Activated naive CD8-positive, alpha-beta T cell treated with anti-CD3 and anti-CD28 coated beads, Interleukin-2, amount 10 ng/mL, durations not matched to agents 7 days and 5 days (primary cell): ENCODE results near the gene CYTH4. TPM values are rescaled to one million over a fixed set of nuclear protein-coding genes. Genes with fewer than 3 reads are reported as not detected.
"Not testable (repeated sequence)": the region's sequence is repeated elsewhere in the genome, so short reads cannot be mapped to it uniquely, and the experiment has no call there.

Experiments used
- ATAC-seq: fragments of 150-1000 bp; cut with Tn5 transposase; one replicate; pipeline ENCODE4 v1.10.0; 2021; ENCODE audit warnings: low read depth, moderate library complexity
- POLR2A ChIA-PET: fragments of 350-600 bp; sonication (Branson Sonifier 250); formaldehyde crosslinking; loops from one replicate; lab custom pipeline; 2021; ENCODE audit warnings: antibody characterized with exemption; lab: Charles Lee
- DNase-seq: peaks from one replicate; pipeline ENCODE4 v3.0.0; 2021
- H3K27ac Mint-ChIP-seq: one replicate; pipeline ENCODE4 v1.8.0; 2022; ENCODE audit warnings: mild to moderate bottlenecking, mixed read lengths
- H3K27me3 Mint-ChIP-seq: one replicate; pipeline ENCODE4 v1.8.0; 2022; ENCODE audit warnings: mild to moderate bottlenecking, moderate library complexity, mixed read lengths
- H3K36me3 Mint-ChIP-seq: one replicate; pipeline ENCODE4 v1.8.0; 2021; ENCODE audit warnings: mild to moderate bottlenecking, mixed read lengths
- H3K4me1 Mint-ChIP-seq: one replicate; pipeline ENCODE4 v1.8.0; 2021; ENCODE audit warnings: mixed read lengths
- H3K4me3 Mint-ChIP-seq: one replicate; pipeline ENCODE4 v1.8.0; 2022; ENCODE audit warnings: mild to moderate bottlenecking, moderate library complexity, mixed read lengths
- H3K9me3 Mint-ChIP-seq: one replicate; pipeline ENCODE4 v1.8.0; 2021; ENCODE audit warnings: mixed read lengths
- total RNA-seq, 2 experiments: library from RNA; stranded (reverse); gene quantifications; one replicate each; pipeline ENCODE4 v1.2.3, GENCODE V29; 2021

The CYTH4 gene, protein sequence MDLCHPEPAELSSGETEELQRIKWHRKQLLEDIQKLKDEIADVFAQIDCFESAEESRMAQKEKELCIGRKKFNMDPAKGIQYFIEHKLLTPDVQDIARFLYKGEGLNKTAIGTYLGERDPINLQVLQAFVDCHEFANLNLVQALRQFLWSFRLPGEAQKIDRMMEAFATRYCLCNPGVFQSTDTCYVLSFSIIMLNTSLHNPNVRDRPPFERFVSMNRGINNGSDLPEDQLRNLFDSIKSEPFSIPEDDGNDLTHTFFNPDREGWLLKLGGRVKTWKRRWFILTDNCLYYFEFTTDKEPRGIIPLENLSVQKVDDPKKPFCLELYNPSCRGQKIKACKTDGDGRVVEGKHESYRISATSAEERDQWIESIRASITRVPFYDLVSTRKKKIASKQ
- 100 to 1,000 TPM; 149 to 157 TPM for total RNA-seq

DNA sequence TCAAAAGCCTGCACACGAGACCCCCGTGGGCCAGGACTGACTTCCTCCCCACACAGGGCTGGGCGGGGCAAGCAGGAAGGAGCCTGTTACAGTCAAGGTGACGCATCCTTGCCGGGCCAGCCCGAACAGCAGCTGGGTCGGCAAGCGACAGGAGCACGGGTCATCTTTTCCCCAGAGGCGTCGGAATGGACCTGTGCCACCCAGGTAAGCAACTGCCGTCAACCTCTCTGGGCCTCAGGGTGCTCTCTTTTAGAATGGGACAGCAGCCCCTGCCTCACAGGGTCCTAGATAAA is at the start of gene CYTH4:
TSS of gene CYTH4 (plus strand) at position 124 of the 293 bp plus-strand sequence. CDS start at position 186, 62 bp downstream.
- peaks cover 50% of the 10 kb centered on the region for H3K4me1 Mint-ChIP-seq
- DNase-seq (peak; percentile 79), ATAC-seq (peak; percentile 87)
- peak within 1 kb of the TSS; percentile 89 for H3K4me3 Mint-ChIP-seq
- POLR2A ChIA-PET, result interaction anchor here (1.1 to 4.7 kb wide), 7 partner anchors 18 to 54 kb away, joined by 3 to 51 read pairs (median 4); partner anchors contain the start of gene RAC2
- H3K27ac Mint-ChIP-seq, result peak within 1 kb of the TSS; percentile 99
- H3K27me3 Mint-ChIP-seq, result no peaks in the 10 kb centered on the region
- H3K36me3 Mint-ChIP-seq, result peaks cover 28% of the 10 kb centered on the region
- H3K9me3 Mint-ChIP-seq, result no peaks in the 10 kb centered on the region

DNA sequence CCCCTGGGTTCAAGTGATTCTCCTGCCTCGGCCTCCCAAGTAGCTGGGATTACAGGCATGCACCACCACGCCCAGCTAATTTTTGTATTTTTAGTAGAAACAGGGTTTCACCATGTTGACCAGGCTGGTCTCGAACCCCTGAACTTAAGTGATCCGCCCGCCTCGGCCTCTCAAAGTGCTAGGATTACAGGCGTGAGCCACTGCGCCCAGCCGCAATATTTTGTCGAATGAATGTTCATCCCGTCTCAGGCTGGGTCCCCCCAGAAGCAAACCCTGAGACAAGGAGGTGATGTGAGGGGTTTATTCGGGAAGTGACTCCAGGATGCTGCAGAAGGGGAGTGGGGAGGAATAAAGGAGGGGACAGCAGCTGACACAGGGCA is 48.9 kb upstream of the CYTH4 start:
- peak overlapping the region; percentile 100 for H3K27ac Mint-ChIP-seq
- POLR2A ChIA-PET, result interaction anchor here (2.5 to 7.6 kb wide), 2 partner anchors 8 to 11 kb away, joined by 11 to 424 read pairs; partner anchors contain the start of gene RAC2

DNA sequence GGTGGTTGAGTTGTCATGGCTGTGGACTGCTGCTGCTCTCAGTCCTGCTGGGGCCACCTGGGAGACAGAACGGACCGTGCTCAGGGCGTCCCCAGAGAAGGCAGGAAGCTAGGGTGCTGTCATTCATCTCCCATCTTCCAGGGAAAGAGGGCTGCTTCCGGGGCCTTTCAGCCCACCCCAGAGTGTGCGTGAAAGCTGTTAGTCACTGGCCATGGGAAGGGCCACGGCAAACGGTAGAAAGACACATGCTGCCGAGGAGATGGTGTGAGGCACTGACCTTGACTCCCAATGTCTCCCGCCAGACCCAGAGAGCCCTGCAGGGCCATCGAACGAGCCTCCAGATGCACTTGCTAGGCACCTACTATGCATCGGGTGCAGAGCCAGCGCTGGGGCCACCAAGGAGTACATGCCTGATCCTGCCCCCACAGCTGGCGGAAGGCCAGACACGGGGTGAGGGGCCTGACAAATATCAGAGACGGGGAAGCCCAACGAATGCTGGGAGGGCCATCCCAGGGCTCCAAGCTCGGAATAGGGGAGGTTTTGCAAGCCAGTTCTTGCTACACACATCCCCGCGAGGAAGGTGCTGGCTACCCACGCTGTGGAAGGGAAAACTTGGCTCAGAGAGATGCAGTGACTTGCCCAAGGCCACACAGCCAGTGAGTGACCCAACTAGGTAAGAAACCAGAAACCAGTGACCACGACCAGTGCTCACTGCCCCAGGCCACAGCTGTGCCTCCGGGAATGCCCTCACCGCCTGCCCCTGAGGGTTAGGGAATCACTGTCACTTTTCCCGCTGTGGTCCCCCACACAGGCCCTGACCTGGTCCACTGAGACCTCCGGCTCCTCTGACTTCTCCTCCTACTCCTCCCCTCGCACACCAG is 48.3 kb upstream of the CYTH4 start:
- Mint-ChIP-seq H3K27ac (peak overlapping the region; percentile 100), H3K4me1 (peaks cover 93% of the 10 kb centered on the region), H3K36me3 (peaks cover 72% of the 10 kb centered on the region), H3K4me3 (peak overlapping the region; percentile 100), H3K9me3 (no peaks in the 10 kb centered on the region), H3K27me3 (no peaks in the 10 kb centered on the region)
- DNase-seq, result peak; percentile 49
- POLR2A ChIA-PET, result interaction anchor here (2.5 to 7.6 kb wide), 2 partner anchors 8 to 11 kb away, joined by 11 to 424 read pairs; partner anchors contain the start of gene RAC2
- ATAC-seq, result no peak

More for the DNA sequence above, 48.9 kb upstream of the CYTH4 start:
- Mint-ChIP-seq H3K4me1 (peaks cover 93% of the 10 kb centered on the region), H3K36me3 (peaks cover 74% of the 10 kb centered on the region), H3K4me3 (peak overlapping the region; percentile 100)
- ATAC-seq, DNase-seq, H3K9me3 Mint-ChIP-seq, H3K27me3 Mint-ChIP-seq: not testable (repeated sequence)

DNA sequence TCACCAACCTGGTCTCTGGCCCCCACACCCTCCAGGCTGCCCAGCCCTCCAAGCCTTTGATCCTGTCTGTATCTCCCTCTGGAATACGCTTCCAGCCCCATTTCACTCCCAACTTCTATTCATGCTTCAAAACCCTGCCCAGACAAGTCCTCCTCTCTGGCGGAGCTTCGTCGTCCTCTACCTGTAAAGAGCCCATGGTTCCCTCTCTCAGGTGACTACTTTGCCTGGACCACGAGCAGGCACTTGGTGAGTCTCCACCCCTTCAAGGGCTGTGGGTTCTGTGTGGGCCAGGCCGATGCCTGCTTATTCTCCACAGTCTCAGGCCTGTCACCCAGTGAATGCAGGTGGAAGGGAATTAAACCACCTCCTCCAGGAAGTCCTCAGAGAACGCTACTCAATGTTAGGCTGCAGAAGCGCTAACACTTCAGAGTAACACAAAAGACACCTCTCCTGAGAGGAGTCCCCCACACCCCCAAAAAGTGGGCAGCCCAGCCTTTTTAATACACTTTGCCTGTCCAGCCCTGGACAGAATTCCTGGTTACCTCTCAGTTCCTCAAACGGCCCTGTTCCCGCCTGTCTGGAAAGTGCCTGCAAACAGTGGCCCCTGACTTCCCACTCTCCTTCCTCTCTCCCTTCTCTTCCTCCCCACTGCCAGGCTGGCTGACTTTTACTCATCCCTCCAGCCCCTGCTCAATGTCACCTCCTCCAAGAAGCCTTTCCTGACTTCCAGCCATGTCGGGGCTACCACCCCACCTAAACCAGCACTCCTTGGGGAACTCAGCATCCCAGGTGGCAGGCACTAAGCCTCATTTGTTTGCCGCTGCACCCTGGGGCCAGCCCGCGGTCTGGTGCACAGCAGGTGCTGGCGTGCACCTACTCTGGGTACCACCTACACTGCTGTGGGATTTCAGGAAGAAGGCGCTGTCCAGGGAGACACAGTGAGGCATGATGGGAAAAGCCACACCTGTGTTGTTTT is 47.3 kb upstream of the CYTH4 start:
- POLR2A ChIA-PET, result interaction anchor here (2.5 to 7.6 kb wide), 2 partner anchors 7 to 12 kb away, joined by 11 to 424 read pairs; partner anchors contain the start of gene RAC2
- peak overlapping the region; percentile 100 for H3K27ac Mint-ChIP-seq

GRCh38 chr22:37235897-37236607 is 46.3 kb upstream of the CYTH4 start:
- no peaks in the 10 kb centered on the region for H3K9me3 Mint-ChIP-seq
- H3K27ac Mint-ChIP-seq, result peak overlapping the region; percentile 100

More for the DNA sequence above, 47.3 kb upstream of the CYTH4 start:
- ATAC-seq (no peak), DNase-seq (peak; percentile 32)
- peak overlapping the region; percentile 100 for H3K4me3 Mint-ChIP-seq
- peaks cover 69% of the 10 kb centered on the region for H3K36me3 Mint-ChIP-seq
- H3K27me3 Mint-ChIP-seq, result no peaks in the 10 kb centered on the region
- H3K9me3 Mint-ChIP-seq, result no peaks in the 10 kb centered on the region
- peaks cover 93% of the 10 kb centered on the region for H3K4me1 Mint-ChIP-seq

DNA sequence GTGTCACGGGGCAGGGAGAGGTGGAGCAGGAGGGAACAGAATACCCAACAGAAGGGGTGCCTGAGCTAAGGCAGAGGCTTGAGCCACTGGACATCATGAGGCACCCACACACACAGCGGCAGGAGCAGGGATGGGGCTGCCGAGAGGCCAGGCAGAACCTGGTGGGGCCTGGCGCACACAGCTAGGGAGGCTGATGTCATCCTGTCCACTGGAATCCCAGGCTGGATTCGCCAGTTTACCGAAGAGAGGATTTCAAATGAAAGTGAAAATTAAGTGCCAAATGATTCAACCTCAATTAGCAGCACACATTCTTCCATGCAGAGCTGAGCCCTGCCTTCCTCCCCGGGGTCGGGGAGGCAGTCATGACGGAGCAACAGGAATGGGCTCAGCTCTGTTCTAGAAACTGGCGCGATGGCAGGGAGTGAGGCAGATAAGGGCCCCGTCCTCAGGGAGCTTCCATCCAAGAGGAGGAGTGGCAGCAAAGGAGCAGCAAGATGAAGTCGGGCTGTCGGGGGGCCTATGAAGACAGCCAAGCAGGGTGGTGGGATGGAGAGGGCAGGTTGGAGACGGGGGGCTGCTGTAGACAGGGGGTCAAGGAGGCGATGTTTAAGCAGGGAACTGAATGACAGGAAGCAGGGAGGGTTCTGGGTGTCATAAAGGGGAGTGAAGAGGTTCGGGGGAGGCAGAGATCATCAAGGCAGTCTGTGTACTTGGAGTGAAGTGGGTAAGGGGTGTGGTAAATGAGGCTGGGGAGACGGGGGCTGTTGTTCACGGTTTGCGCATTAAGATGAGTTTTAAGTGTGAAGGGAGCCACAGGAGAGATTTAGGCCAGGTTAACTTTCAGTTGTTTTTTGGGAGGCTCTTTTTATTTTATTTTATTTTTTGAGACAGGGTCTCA is 44.7 kb upstream of the CYTH4 start:
- no peak for ATAC-seq
- peaks cover 81% of the 10 kb centered on the region for H3K36me3 Mint-ChIP-seq
- H3K27me3 Mint-ChIP-seq, result no peaks in the 10 kb centered on the region
- POLR2A ChIA-PET, result interaction anchor here (0.5 to 11.0 kb wide), 15 partner anchors 6 to 191 kb away, joined by 3 to 424 read pairs (median 5); partner anchors contain the start of gene IL2RB
- peak overlapping the region; percentile 100 for H3K4me3 Mint-ChIP-seq
- H3K9me3 Mint-ChIP-seq, result no peaks in the 10 kb centered on the region
- peaks cover 84% of the 10 kb centered on the region for H3K4me1 Mint-ChIP-seq
- peak overlapping the region; percentile 100 for H3K27ac Mint-ChIP-seq
- DNase-seq, result no peak

More at GRCh38 chr22:37235897-37236607, 46.3 kb upstream of the CYTH4 start:
- POLR2A ChIA-PET, result interaction anchor here (11.0 kb wide), 1 partner anchor 15 kb away, joined by 327 read pairs; no protein-coding TSS in a partner anchor
- Mint-ChIP-seq H3K27me3 (no peaks in the 10 kb centered on the region), H3K36me3 (peaks cover 76% of the 10 kb centered on the region), H3K4me3 (peak overlapping the region; percentile 100), H3K4me1 (peaks cover 93% of the 10 kb centered on the region)
- DNase-seq, result no peak
- ATAC-seq, result no peak

- H3K4me1 Mint-ChIP-seq, result peaks cover 69% of the 10 kb centered on the region
- DNase-seq, result no peak
- peaks cover 81% of the 10 kb centered on the region for H3K36me3 Mint-ChIP-seq
- H3K9me3 Mint-ChIP-seq, result no peaks in the 10 kb centered on the region
- H3K27ac Mint-ChIP-seq, result peak overlapping the region; percentile 100
- no peaks in the 10 kb centered on the region for H3K27me3 Mint-ChIP-seq
- POLR2A ChIA-PET, result interaction anchor here (0.9 to 11.0 kb wide), 10 partner anchors 8 to 246 kb away, joined by 3 to 424 read pairs (median 7); partner anchors contain the start of gene IL2RB
- H3K4me3 Mint-ChIP-seq, result peak overlapping the region; percentile 100
- ATAC-seq, result no peak
These were observed 42.7 kb upstream of the CYTH4 start for GRCh38 chr22:37239336-37240239.

DNA sequence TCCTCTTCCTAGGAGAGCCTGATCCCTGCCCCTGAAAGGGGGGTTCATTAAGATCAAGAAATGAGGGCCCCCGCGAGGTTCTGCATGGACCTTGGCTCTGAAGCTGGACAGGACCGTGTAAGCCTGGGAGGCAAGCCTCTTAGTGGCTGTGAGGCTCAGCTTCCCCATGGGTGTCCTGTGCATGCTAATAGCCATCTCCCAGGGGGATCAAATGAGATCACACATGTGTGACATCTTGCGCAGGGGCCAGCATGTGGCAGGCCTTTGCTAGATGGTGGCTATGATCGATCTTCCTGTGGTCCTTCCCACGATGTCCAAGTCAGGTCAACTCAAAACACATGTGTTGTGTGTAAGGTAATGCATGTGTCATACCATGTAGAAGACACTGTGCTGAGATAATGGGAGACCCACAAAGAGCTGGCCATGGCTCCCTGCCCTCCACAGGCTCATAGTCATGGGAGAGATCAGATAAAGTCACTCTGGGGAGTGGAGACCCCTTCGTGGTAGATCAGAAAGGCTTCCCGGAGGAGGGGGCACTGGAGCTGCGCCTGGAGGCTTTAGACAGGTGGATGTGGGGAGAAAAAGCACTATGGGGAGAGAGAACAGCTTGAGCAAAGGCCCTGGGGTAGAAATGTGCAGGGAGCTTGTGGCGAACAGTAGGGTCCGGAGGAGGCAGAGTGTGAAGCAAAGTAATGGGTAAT is 41.9 kb upstream of the CYTH4 start:
- Mint-ChIP-seq H3K4me1 (peaks cover 66% of the 10 kb centered on the region), H3K4me3 (peak overlapping the region; percentile 100), H3K27me3 (no peaks in the 10 kb centered on the region), H3K27ac (peak overlapping the region; percentile 100), H3K36me3 (peaks cover 73% of the 10 kb centered on the region), H3K9me3 (no peaks in the 10 kb centered on the region)
- ATAC-seq (no peak), DNase-seq (no peak)
- POLR2A ChIA-PET, result interaction anchor here (0.7 to 11.0 kb wide), 9 partner anchors 9 to 245 kb away, joined by 3 to 424 read pairs (median 26); partner anchors contain the start of genes CYTH4 and IL2RB

DNA sequence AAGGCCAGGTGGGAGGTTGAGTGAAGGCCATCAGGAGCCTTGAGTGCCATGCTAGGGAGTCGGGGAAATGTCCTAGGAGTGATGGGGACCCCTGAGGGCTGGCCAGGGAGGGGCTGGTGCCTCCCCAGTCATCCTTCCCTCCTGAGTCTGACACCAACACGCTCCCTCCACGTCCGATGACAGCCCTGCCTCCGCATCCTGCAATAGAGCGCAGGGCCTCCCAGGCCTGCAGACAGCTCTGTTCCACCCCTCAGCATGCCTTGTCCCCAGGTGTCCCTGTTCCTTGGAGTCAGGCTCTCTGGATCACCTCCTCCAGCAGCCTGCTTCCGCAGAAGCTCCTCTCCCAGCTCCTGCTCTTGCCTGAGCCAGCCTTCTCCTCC is 41.4 kb upstream of the CYTH4 start:
- no peaks in the 10 kb centered on the region for H3K9me3 Mint-ChIP-seq
- H3K4me1 Mint-ChIP-seq, result peaks cover 63% of the 10 kb centered on the region
- H3K27ac Mint-ChIP-seq, result peak overlapping the region; percentile 100
- H3K4me3 Mint-ChIP-seq, result peak overlapping the region; percentile 100
- POLR2A ChIA-PET, result interaction anchor here (0.7 to 11.0 kb wide), 11 partner anchors 10 to 245 kb away, joined by 3 to 424 read pairs (median 26); partner anchors contain the start of genes CYTH4, IL2RB and MFNG
- no peak for ATAC-seq
- H3K36me3 Mint-ChIP-seq, result peaks cover 69% of the 10 kb centered on the region
- DNase-seq, result peak; percentile 55
- H3K27me3 Mint-ChIP-seq, result no peaks in the 10 kb centered on the region
